HepG2 (cell line): Measurements from ENCODE around the gene NELL2.

Source experiments
- AFF4 ChIP-seq: sonication (generic); formaldehyde crosslinking; IDR thresholded peaks from 2 replicates; pipeline ENCODE4 v1.4.0; 2020; ENCODE audit warnings: missing genetic modification reagents
- CTCF ChIP-seq: sonication (generic); formaldehyde crosslinking; IDR thresholded peaks from 2 replicates; pipeline ENCODE4 v1.5.0; 2020; ENCODE audit warnings: mild to moderate bottlenecking, missing genetic modification reagents, moderate library complexity
- HNF4A ChIP-seq: sonication (generic); formaldehyde crosslinking; IDR thresholded peaks from 2 replicates; pipeline ENCODE4 v1.4.0; 2020; ENCODE audit warnings: missing genetic modification reagents
- NFAT5 ChIP-seq: sonication (generic); formaldehyde crosslinking; IDR thresholded peaks from 2 replicates; pipeline ENCODE4 v1.4.0; 2020; ENCODE audit warnings: missing genetic modification reagents
- NFE2L1 ChIP-seq: sonication (generic); formaldehyde crosslinking; IDR thresholded peaks from 2 replicates; pipeline ENCODE4 v1.4.0; 2020; ENCODE audit warnings: missing genetic modification reagents, mild to moderate bottlenecking, borderline replicate concordance
- PAX8 ChIP-seq: sonication (generic); formaldehyde crosslinking; IDR thresholded peaks from 2 replicates; pipeline ENCODE4 v1.8.0; 2022; ENCODE audit warnings: mild to moderate bottlenecking, missing genetic modification reagents, borderline replicate concordance
- SMARCC2 ChIP-seq: fragments of 450-650 bp; IDR thresholded peaks from 2 replicates; pipeline ENCODE4 v1.6.1; 2017; ENCODE audit warnings: antibody characterized with exemption, mild to moderate bottlenecking
- ZNF530 ChIP-seq: sonication (generic); formaldehyde crosslinking; IDR thresholded peaks from 2 replicates; pipeline ENCODE4 v1.5.0; 2020; ENCODE audit warnings: low read depth, mild to moderate bottlenecking, missing genetic modification reagents

- no peak for TF ChIP-seq AFF4 (CRISPR knock-in tag)
- no peak for TF ChIP-seq NFAT5
- TF ChIP-seq SMARCC2, result no peak
- TF ChIP-seq NFE2L1 (CRISPR knock-in tag), result no peak
- TF ChIP-seq CTCF (CRISPR knock-in tag), result no peak
- no peak for TF ChIP-seq PAX8 (CRISPR knock-in tag)
- no peak for TF ChIP-seq ZNF530 (CRISPR knock-in tag)
- TF ChIP-seq HNF4A (CRISPR knock-in tag), result no peak
Observed at GRCh38 chr12:44526655-44527182, 349.4 kb downstream of the NELL2 start.
